Suprapubic skin (tissue), 4 donors: ENCODE results near the gene TPH1.

Source experiments
- EP300 ChIP-seq: sonication (generic); formaldehyde crosslinking; IDR thresholded peaks from one replicate; pipeline ENCODE4 v1.6.1; 2017; ENCODE audit warnings: antibody characterized with exemption
- POLR2AphosphoS5 ChIP-seq, 3 donors: sonication (generic); formaldehyde crosslinking; IDR thresholded peaks; one replicate each; pipeline ENCODE4 v1.6.1; 2017; ENCODE audit warnings: antibody characterized with exemption in 3 of 3
- TF ChIP-seq, protein P1 (sequence below), 2 donors: fragments of 200-600 bp in 1 of 2; fragments of 450-650 bp in 1 of 2; sonication (generic) in 1 of 2; IDR thresholded peaks; one replicate each; pipeline ENCODE4 v1.5.1; 2016 to 2019; ENCODE audit warnings: antibody characterized with exemption in 2 of 2, mild to moderate bottlenecking in 1 of 2, moderate library complexity in 1 of 2

DNA sequence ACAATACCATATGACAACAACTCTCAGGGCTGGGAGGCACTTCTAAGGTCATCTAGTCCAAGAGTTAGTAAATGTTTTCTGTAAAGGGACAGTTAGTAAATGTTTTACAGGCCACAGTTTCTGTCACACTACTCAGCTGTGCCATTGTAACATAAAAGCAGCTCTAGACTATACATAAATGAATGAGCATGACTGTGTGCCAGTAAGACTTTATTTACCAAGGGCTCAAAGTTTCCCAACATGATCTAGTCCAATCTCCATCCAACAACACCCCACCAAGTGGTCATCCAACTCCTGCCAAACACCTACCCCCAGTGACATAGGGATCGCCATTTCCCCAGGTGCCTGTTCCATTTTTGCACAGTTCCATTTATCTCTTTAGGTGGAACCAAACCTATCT lies 45.3 kb downstream of the TPH1 start:
- TF ChIP-seq, protein P1, sequence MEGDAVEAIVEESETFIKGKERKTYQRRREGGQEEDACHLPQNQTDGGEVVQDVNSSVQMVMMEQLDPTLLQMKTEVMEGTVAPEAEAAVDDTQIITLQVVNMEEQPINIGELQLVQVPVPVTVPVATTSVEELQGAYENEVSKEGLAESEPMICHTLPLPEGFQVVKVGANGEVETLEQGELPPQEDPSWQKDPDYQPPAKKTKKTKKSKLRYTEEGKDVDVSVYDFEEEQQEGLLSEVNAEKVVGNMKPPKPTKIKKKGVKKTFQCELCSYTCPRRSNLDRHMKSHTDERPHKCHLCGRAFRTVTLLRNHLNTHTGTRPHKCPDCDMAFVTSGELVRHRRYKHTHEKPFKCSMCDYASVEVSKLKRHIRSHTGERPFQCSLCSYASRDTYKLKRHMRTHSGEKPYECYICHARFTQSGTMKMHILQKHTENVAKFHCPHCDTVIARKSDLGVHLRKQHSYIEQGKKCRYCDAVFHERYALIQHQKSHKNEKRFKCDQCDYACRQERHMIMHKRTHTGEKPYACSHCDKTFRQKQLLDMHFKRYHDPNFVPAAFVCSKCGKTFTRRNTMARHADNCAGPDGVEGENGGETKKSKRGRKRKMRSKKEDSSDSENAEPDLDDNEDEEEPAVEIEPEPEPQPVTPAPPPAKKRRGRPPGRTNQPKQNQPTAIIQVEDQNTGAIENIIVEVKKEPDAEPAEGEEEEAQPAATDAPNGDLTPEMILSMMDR (IDR thresholded peaks at IDR 0.05) = no peak
- no peak for TF ChIP-seq EP300
- no peak for TF ChIP-seq POLR2AphosphoS5 (IDR thresholded peaks at IDR 0.05)
